22Rv1 (cell line): Measurements from ENCODE around the gene ASTN1.

Experiments used
- CTCF ChIP-seq: fragments of 450-650 bp; IDR thresholded peaks from 2 replicates; pipeline ENCODE4 v1.5.1; 2017; ENCODE audit warnings: mild to moderate bottlenecking
- ZFX ChIP-seq: fragments of 450-650 bp; IDR thresholded peaks from 2 replicates; pipeline ENCODE4 v1.6.1; 2017; ENCODE audit warnings: antibody characterized with exemption, borderline replicate concordance

GRCh38 chr1:176829261-176829660 is 335.3 kb downstream of the ASTN1 start:
- TF ChIP-seq CTCF (no peak), ZFX (no peak)
